Measurements from ENCODE around the gene ESRRG. TPM values are rescaled to one million over a fixed set of nuclear protein-coding genes. Genes with fewer than 3 reads are reported as not detected.

Gene ESRRG
- total and polyA plus RNA-seq, 4 donors, result 0.07 to 0.47 (median 0.20) TPM

- TF ChIP-seq EGR1 (IDR thresholded peaks at IDR 0.05; ENCODE audit: low read depth in 2 of 2) (no peak), NR2F2 (IDR thresholded peaks at IDR 0.05) (no peak), TAF1 (conservative IDR thresholded peaks at IDR 0.05) (no peak), GABPA (IDR thresholded peaks at IDR 0.05 in 1 of 2, conservative IDR thresholded peaks at IDR 0.05 in 1 of 2) (no peak), FOXA1 (IDR thresholded peaks at IDR 0.05) (no peak), SP1 (IDR thresholded peaks at IDR 0.05) (no peak)
Measured at GRCh38 chr1:216596281-216596862, 126.9 kb downstream of the ESRRG start (continued).

DNA sequence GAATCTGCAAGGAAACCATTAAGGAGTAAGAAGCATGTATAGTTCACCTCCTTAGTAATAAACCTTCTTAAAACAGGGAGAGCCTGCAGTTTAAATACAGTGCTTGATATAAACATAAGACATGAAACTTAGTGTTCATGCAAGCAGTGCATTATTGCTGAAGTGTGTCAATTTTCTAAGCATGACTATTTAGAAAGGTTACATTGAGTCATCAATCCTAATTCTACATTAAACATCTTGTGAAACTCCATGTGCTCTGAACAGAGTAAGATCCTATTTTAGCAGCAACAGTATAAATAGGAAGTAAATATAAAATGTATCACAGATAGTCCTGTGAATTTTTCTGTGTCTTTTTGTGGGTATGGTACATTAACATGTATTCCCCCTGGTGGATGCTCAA is 135.5 kb downstream of the ESRRG start:
- no peak overlapping the region for H3K9ac ChIP-seq (ENCODE audit: low read depth in 1 of 2, low read length in 2 of 2)
- DNase-seq (ENCODE audit: low spot score), result no peak
- H3K36me3 ChIP-seq (ENCODE audit: control insufficient read depth in 4 of 4, insufficient read depth in 3 of 4, low read depth in 1 of 4, low read length in 3 of 4), result no peaks in the 10 kb centered on the region
- H3K27me3 ChIP-seq (ENCODE audit: control insufficient read depth in 4 of 4, insufficient read depth in 4 of 4, low read length in 3 of 4), result no peaks in the 10 kb centered on the region
- TF ChIP-seq TAF1 (conservative IDR thresholded peaks at IDR 0.05) (no peak), ZBTB33 (IDR thresholded peaks at IDR 0.05) (no peak), NR2F2 (IDR thresholded peaks at IDR 0.05) (no peak), FOXA2 (IDR thresholded peaks at IDR 0.05) (no peak), JUND (IDR thresholded peaks at IDR 0.05) (no peak), HNF4G (IDR thresholded peaks at IDR 0.05) (no peak)
- TF ChIP-seq, protein P1, sequence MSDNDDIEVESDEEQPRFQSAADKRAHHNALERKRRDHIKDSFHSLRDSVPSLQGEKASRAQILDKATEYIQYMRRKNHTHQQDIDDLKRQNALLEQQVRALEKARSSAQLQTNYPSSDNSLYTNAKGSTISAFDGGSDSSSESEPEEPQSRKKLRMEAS (IDR thresholded peaks at IDR 0.05), result no peak
- H3K27ac ChIP-seq (ENCODE audit: low read depth in 1 of 2, low read length in 2 of 2), result no peak overlapping the region
- H3K4me3 ChIP-seq (ENCODE audit: low read depth in 1 of 3, low read length in 3 of 3), result no peak overlapping the region
- peaks cover 0 to 6% (median 0%) of the 10 kb centered on the region in 4 donors for H3K9me3 ChIP-seq (ENCODE audit: control insufficient read depth in 4 of 4, low read length in 3 of 4)
- no peaks in the 10 kb centered on the region for H3K4me1 ChIP-seq (ENCODE audit: control insufficient read depth in 4 of 4, insufficient read depth in 4 of 4, low read length in 3 of 4)

- H3K9me3 ChIP-seq (ENCODE audit: control insufficient read depth in 4 of 4, low read length in 3 of 4), result no peaks in the 10 kb centered on the region
- DNase-seq (ENCODE audit: low spot score), result no peak
- WGBS, result 88% methylated on average over 2 of the region's 2 CpGs
- no peak overlapping the region for H3K27ac ChIP-seq (ENCODE audit: low read depth in 1 of 2, low read length in 2 of 2)
- no peak overlapping the region for H3K4me3 ChIP-seq (ENCODE audit: low read depth in 1 of 3, low read length in 3 of 3)
- TF ChIP-seq FOXA1 (IDR thresholded peaks at IDR 0.05) (no peak), HNF4A (conservative IDR thresholded peaks at IDR 0.05) (no peak), SP1 (IDR thresholded peaks at IDR 0.05) (no peak), CTCF (IDR thresholded peaks at IDR 0.05; ENCODE audit: low read depth, low read length, missing input control) (no peak), YY1 (IDR thresholded peaks at IDR 0.05) (no peak), RXRA (IDR thresholded peaks at IDR 0.05) (no peak), TAF1 (conservative IDR thresholded peaks at IDR 0.05) (no peak), FOXA2 (IDR thresholded peaks at IDR 0.05) (no peak), ZBTB33 (IDR thresholded peaks at IDR 0.05) (no peak), EGR1 (IDR thresholded peaks at IDR 0.05; ENCODE audit: low read depth in 2 of 2) (no peak), HNF4G (IDR thresholded peaks at IDR 0.05) (no peak), JUND (IDR thresholded peaks at IDR 0.05) (no peak), GABPA (IDR thresholded peaks at IDR 0.05 in 1 of 2, conservative IDR thresholded peaks at IDR 0.05 in 1 of 2) (no peak), ATF3 (IDR thresholded peaks at IDR 0.05) (no peak), NR2F2 (IDR thresholded peaks at IDR 0.05) (no peak), RAD21 (IDR thresholded peaks at IDR 0.05) (no peak)
- TF ChIP-seq, protein P1 (IDR thresholded peaks at IDR 0.05), result no peak
- TF ChIP-seq, protein P2, sequence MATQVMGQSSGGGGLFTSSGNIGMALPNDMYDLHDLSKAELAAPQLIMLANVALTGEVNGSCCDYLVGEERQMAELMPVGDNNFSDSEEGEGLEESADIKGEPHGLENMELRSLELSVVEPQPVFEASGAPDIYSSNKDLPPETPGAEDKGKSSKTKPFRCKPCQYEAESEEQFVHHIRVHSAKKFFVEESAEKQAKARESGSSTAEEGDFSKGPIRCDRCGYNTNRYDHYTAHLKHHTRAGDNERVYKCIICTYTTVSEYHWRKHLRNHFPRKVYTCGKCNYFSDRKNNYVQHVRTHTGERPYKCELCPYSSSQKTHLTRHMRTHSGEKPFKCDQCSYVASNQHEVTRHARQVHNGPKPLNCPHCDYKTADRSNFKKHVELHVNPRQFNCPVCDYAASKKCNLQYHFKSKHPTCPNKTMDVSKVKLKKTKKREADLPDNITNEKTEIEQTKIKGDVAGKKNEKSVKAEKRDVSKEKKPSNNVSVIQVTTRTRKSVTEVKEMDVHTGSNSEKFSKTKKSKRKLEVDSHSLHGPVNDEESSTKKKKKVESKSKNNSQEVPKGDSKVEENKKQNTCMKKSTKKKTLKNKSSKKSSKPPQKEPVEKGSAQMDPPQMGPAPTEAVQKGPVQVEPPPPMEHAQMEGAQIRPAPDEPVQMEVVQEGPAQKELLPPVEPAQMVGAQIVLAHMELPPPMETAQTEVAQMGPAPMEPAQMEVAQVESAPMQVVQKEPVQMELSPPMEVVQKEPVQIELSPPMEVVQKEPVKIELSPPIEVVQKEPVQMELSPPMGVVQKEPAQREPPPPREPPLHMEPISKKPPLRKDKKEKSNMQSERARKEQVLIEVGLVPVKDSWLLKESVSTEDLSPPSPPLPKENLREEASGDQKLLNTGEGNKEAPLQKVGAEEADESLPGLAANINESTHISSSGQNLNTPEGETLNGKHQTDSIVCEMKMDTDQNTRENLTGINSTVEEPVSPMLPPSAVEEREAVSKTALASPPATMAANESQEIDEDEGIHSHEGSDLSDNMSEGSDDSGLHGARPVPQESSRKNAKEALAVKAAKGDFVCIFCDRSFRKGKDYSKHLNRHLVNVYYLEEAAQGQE (IDR thresholded peaks at IDR 0.05), result no peak
- H3K36me3 ChIP-seq (ENCODE audit: control insufficient read depth in 4 of 4, insufficient read depth in 3 of 4, low read depth in 1 of 4, low read length in 3 of 4), result no peaks in the 10 kb centered on the region
- no peak overlapping the region for H3K9ac ChIP-seq (ENCODE audit: low read depth in 1 of 2, low read length in 2 of 2)
- H3K27me3 ChIP-seq (ENCODE audit: control insufficient read depth in 4 of 4, insufficient read depth in 4 of 4, low read length in 3 of 4), result no peaks in the 10 kb centered on the region
- H3K4me1 ChIP-seq (ENCODE audit: control insufficient read depth in 4 of 4, insufficient read depth in 4 of 4, low read length in 3 of 4), result no peaks in the 10 kb centered on the region
Measured at GRCh38 chr1:216582151-216582550, 141.1 kb downstream of the ESRRG start.
